Hypothalamus (tissue), 51 donors: ENCODE results near the gene DNER.
"Not testable (repeated sequence)": the region's sequence is repeated elsewhere in the genome, so short reads cannot be mapped to it uniquely, and the experiment has no call there.

Experiments used
- DNase-seq, 51 donors: peaks; one replicate each; lab custom pipeline; 2025; lab: John Stamatoyannopoulos, UW

Gene DNER

GRCh38 chr2:229350883-229351282 is 363.5 kb downstream of the DNER start:
- no peak for DNase-seq

- DNase-seq = no peak
These were observed 364.1 kb downstream of the DNER start for GRCh38 chr2:229350117-229350805.

GRCh38 chr2:229348128-229348527 is 366.2 kb downstream of the DNER start:
- no peak for DNase-seq

- DNase-seq = no peak
These were observed 367.4 kb downstream of the DNER start for GRCh38 chr2:229346816-229347540.

- DNase-seq = no peak
These were observed 369.4 kb downstream of the DNER start for GRCh38 chr2:229344955-229345354.

- no peak for DNase-seq
These were observed 370.2 kb downstream of the DNER start for GRCh38 chr2:229344151-229344551.

GRCh38 chr2:229343661-229344060 is 370.7 kb downstream of the DNER start:
- DNase-seq = no peak

- DNase-seq = peak in 28 of 51 donors; percentile 1 to 48 (median 11)
These were observed 372.0 kb downstream of the DNER start for GRCh38 chr2:229342376-229342775.

GRCh38 chr2:229340086-229340760 is 374.1 kb downstream of the DNER start:
- no peak for DNase-seq

- DNase-seq = no peak
These were observed 374.7 kb downstream of the DNER start for GRCh38 chr2:229339618-229340017.

GRCh38 chr2:229339171-229339570 is 375.2 kb downstream of the DNER start:
- DNase-seq = not testable (repeated sequence)

- DNase-seq = no peak
These were observed 378.4 kb downstream of the DNER start for GRCh38 chr2:229335877-229336346.

GRCh38 chr2:229335330-229335729 is 379.0 kb downstream of the DNER start:
- no peak for DNase-seq

GRCh38 chr2:229330952-229331351 is 383.4 kb downstream of the DNER start:
- peak in 6 of 51 donors; percentile 2 to 11 (median 3) for DNase-seq

GRCh38 chr2:229319558-229319957 is 394.8 kb downstream of the DNER start:
- no peak for DNase-seq

GRCh38 chr2:229314117-229314516 is 400.2 kb downstream of the DNER start:
- DNase-seq = no peak

- DNase-seq = no peak
These were observed 400.8 kb downstream of the DNER start for GRCh38 chr2:229313591-229313990.
